ENCODE data around the gene CLIC4.

DNA sequence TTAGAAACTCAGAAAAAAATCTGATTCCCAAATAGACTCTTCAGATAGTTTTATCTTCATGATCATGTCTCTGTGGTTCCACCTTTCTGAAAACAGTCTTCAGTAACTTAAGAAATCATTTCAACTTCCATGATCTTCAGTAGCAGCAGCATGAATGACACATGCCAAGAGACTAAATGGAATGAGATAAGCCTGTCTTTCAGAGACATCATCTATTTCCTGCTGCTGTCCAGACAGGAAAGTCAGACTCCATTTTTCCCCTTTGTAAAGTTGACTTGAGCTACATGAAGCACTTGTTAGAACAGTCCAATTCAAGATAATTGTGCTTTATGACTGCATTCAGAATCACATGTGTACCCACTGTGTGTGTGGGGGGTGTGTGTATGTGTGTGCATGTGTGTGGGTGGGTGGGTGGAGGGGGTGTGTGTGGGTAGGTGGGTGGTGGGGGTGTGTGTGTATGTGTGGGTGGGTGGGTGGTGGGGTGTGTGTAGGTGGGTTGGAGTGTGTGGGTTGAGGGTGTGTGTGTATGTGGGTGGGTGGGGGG lies 58.8 kb downstream of the CLIC4 start:
- TF ChIP-seq, protein P1, sequence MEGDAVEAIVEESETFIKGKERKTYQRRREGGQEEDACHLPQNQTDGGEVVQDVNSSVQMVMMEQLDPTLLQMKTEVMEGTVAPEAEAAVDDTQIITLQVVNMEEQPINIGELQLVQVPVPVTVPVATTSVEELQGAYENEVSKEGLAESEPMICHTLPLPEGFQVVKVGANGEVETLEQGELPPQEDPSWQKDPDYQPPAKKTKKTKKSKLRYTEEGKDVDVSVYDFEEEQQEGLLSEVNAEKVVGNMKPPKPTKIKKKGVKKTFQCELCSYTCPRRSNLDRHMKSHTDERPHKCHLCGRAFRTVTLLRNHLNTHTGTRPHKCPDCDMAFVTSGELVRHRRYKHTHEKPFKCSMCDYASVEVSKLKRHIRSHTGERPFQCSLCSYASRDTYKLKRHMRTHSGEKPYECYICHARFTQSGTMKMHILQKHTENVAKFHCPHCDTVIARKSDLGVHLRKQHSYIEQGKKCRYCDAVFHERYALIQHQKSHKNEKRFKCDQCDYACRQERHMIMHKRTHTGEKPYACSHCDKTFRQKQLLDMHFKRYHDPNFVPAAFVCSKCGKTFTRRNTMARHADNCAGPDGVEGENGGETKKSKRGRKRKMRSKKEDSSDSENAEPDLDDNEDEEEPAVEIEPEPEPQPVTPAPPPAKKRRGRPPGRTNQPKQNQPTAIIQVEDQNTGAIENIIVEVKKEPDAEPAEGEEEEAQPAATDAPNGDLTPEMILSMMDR (IDR thresholded peaks at IDR 0.05), result no peak
- no peak for TF ChIP-seq POLR2A (IDR thresholded peaks at IDR 0.05)
